Breast epithelium (tissue), 3 donors: ENCODE measurements around the gene FHIT.

Experiments used
- POLR2A ChIP-seq: fragments of 450-650 bp; IDR thresholded peaks from one replicate; pipeline ENCODE4 v1.6.1; 2016; ENCODE audit warnings: antibody characterized with exemption, mild to moderate bottlenecking, moderate library complexity
- POLR2AphosphoS5 ChIP-seq, 3 donors: sonication (generic); formaldehyde crosslinking; IDR thresholded peaks; one replicate each; pipeline ENCODE4 v1.6.1; 2017; ENCODE audit warnings: antibody characterized with exemption in 3 of 3
- TF ChIP-seq, protein P1 (sequence below), 3 donors: fragments of 450-650 bp; IDR thresholded peaks; one replicate each; pipeline ENCODE4 v1.5.1; 2016 to 2017; ENCODE audit warnings: antibody characterized with exemption in 3 of 3, mild to moderate bottlenecking in 3 of 3, moderate library complexity in 3 of 3

DNA sequence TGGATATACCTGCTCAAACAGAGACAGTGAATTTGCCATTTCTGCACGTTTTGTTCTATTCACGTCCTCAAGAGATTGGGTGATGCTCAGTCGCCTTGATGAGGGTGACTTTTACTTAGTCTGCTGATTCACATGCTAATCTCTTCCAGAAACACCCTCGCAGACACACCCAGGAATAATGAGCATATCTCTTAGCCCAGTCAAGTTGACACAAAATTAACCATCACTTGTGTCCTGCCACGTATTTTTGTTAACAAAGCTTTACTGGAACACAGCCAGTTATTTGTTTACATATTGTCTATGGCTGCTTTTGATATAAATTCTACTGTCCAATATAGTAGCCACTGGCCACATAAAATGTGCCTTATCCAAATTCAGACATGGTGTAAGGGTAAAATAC lies 218.3 kb downstream of the FHIT start:
- TF ChIP-seq, protein P1, sequence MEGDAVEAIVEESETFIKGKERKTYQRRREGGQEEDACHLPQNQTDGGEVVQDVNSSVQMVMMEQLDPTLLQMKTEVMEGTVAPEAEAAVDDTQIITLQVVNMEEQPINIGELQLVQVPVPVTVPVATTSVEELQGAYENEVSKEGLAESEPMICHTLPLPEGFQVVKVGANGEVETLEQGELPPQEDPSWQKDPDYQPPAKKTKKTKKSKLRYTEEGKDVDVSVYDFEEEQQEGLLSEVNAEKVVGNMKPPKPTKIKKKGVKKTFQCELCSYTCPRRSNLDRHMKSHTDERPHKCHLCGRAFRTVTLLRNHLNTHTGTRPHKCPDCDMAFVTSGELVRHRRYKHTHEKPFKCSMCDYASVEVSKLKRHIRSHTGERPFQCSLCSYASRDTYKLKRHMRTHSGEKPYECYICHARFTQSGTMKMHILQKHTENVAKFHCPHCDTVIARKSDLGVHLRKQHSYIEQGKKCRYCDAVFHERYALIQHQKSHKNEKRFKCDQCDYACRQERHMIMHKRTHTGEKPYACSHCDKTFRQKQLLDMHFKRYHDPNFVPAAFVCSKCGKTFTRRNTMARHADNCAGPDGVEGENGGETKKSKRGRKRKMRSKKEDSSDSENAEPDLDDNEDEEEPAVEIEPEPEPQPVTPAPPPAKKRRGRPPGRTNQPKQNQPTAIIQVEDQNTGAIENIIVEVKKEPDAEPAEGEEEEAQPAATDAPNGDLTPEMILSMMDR (IDR thresholded peaks at IDR 0.05) = no peak
- no peak for TF ChIP-seq POLR2A
- TF ChIP-seq POLR2AphosphoS5 (IDR thresholded peaks at IDR 0.05) = no peak
